ENCODE results near the gene COMMD1.

Gene COMMD1

DNA sequence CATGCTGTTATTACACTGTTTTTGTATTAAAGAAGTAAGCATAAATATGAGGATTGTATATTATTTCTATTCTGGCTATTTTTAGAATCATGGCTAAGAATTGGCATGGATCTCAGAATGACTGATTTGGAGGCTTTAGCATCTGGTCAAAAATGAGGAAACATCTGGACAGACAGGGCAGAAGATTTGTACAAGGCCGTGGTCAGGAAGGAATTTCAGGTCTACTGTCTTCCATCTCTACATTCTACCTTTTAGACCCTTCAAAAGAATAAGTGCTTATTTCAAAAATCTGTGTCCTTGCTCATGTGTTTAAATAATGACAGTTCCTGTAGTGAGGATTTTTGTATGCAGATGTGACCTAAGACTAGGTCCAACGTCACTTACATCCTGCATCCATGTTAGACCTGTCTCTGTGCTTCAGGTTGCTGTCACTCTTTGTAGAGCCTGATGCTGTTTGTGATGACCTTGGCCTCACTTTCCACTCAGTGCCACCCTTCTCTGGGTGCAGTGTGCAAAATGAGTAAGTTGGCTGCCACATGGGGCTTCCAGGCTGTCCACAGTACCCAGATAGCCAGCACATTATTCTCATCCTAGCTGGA is 235.8 kb downstream of the COMMD1 start:
- H3K4me3 ChIP-seq (ENCODE audit: insufficient read depth, low read length, poor library complexity, severe bottlenecking): no peak overlapping the region
- no peaks in the 10 kb centered on the region for H3K36me3 ChIP-seq (ENCODE audit: low read length)
- H3K9ac ChIP-seq (ENCODE audit: low read length): no peak overlapping the region
- no peak overlapping the region for H3K4me2 ChIP-seq (ENCODE audit: low read depth, low read length, poor library complexity, severe bottlenecking)
- H3K79me2 ChIP-seq (ENCODE audit: insufficient read depth, low read length): no peaks in the 10 kb centered on the region
- no peak overlapping the region for H3K27ac ChIP-seq (ENCODE audit: low read depth, low read length)
- no peaks in the 10 kb centered on the region for H3F3A ChIP-seq (ENCODE audit: insufficient read depth)
- H4K20me1 ChIP-seq (ENCODE audit: low read depth, low read length): no peaks in the 10 kb centered on the region
- H3K9me2 ChIP-seq (replicated peaks; ENCODE audit: insufficient read depth, low read length): no peaks in the 10 kb centered on the region
- TF ChIP-seq, protein P1, sequence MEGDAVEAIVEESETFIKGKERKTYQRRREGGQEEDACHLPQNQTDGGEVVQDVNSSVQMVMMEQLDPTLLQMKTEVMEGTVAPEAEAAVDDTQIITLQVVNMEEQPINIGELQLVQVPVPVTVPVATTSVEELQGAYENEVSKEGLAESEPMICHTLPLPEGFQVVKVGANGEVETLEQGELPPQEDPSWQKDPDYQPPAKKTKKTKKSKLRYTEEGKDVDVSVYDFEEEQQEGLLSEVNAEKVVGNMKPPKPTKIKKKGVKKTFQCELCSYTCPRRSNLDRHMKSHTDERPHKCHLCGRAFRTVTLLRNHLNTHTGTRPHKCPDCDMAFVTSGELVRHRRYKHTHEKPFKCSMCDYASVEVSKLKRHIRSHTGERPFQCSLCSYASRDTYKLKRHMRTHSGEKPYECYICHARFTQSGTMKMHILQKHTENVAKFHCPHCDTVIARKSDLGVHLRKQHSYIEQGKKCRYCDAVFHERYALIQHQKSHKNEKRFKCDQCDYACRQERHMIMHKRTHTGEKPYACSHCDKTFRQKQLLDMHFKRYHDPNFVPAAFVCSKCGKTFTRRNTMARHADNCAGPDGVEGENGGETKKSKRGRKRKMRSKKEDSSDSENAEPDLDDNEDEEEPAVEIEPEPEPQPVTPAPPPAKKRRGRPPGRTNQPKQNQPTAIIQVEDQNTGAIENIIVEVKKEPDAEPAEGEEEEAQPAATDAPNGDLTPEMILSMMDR (IDR thresholded peaks at IDR 0.05; ENCODE audit: insufficient read depth, low read length, poor library complexity, severe bottlenecking): no peak
- no peak for TF ChIP-seq EZH2phosphoT487 (conservative IDR thresholded peaks at IDR 0.05; ENCODE audit: low read length)
- H3K27me3 ChIP-seq (ENCODE audit: low read length): no peaks in the 10 kb centered on the region
- H2AFZ ChIP-seq (ENCODE audit: low read depth, low read length, severe bottlenecking): no peak overlapping the region
- no peaks in the 10 kb centered on the region for H3K9me3 ChIP-seq (ENCODE audit: insufficient read depth, low read length)

DNA sequence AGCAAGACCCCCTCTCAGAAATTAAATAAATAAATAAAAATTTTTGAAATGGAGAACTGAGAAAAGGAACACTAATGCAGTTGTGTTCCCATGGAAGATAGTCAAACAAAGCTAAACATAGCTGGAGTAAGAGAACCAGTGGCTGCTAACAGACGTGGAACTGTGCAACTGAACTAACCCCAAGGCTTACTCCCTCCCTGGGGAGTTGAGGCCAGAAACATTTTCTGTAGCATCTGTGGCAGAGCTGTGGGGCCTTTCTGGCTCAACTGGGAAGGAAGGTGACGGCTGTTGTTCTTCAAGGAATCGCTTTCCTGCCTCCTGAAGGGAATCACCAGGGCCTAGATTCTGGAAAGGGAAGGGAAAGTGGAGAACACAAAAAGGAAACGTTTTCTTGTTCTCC is 236.6 kb downstream of the COMMD1 start:
- TF ChIP-seq, protein P1 (IDR thresholded peaks at IDR 0.05; ENCODE audit: insufficient read depth, low read length, poor library complexity, severe bottlenecking): no peak
- TF ChIP-seq EZH2phosphoT487 (conservative IDR thresholded peaks at IDR 0.05; ENCODE audit: low read length): no peak
- Histone ChIP-seq H4K20me1 (ENCODE audit: low read depth, low read length) (no peaks in the 10 kb centered on the region), H3K9me2 (replicated peaks; ENCODE audit: insufficient read depth, low read length) (no peaks in the 10 kb centered on the region)

GRCh38 chr2:62143696-62144095 is 238.2 kb downstream of the COMMD1 start:
- Histone ChIP-seq H3K27ac (ENCODE audit: low read depth, low read length) (no peak overlapping the region), H2AFZ (ENCODE audit: low read depth, low read length, severe bottlenecking) (no peak overlapping the region), H3K9me3 (ENCODE audit: insufficient read depth, low read length) (no peaks in the 10 kb centered on the region), H3K9me2 (replicated peaks; ENCODE audit: insufficient read depth, low read length) (no peaks in the 10 kb centered on the region), H3K4me3 (ENCODE audit: insufficient read depth, low read length, poor library complexity, severe bottlenecking) (no peak overlapping the region), H3F3A (ENCODE audit: insufficient read depth) (no peaks in the 10 kb centered on the region), H3K4me2 (ENCODE audit: low read depth, low read length, poor library complexity, severe bottlenecking) (no peak overlapping the region), H3K36me3 (ENCODE audit: low read length) (no peaks in the 10 kb centered on the region), H3K79me2 (ENCODE audit: insufficient read depth, low read length) (no peaks in the 10 kb centered on the region), H3K27me3 (ENCODE audit: low read length) (no peaks in the 10 kb centered on the region), H4K20me1 (ENCODE audit: low read depth, low read length) (no peaks in the 10 kb centered on the region), H3K9ac (ENCODE audit: low read length) (no peak overlapping the region)
- TF ChIP-seq, protein P1 (IDR thresholded peaks at IDR 0.05; ENCODE audit: insufficient read depth, low read length, poor library complexity, severe bottlenecking): no peak
- no peak for TF ChIP-seq EZH2phosphoT487 (conservative IDR thresholded peaks at IDR 0.05; ENCODE audit: low read length)

More for the DNA sequence above, 236.6 kb downstream of the COMMD1 start:
- Histone ChIP-seq H3K9ac (ENCODE audit: low read length) (no peak overlapping the region), H2AFZ (ENCODE audit: low read depth, low read length, severe bottlenecking) (no peak overlapping the region), H3K27ac (ENCODE audit: low read depth, low read length) (no peak overlapping the region), H3K27me3 (ENCODE audit: low read length) (no peaks in the 10 kb centered on the region), H3F3A (ENCODE audit: insufficient read depth) (no peaks in the 10 kb centered on the region), H3K4me3 (ENCODE audit: insufficient read depth, low read length, poor library complexity, severe bottlenecking) (no peak overlapping the region), H3K9me3 (ENCODE audit: insufficient read depth, low read length) (no peaks in the 10 kb centered on the region), H3K79me2 (ENCODE audit: insufficient read depth, low read length) (no peaks in the 10 kb centered on the region), H3K4me2 (ENCODE audit: low read depth, low read length, poor library complexity, severe bottlenecking) (no peak overlapping the region), H3K36me3 (ENCODE audit: low read length) (no peaks in the 10 kb centered on the region)

Measured in SU-DHL-6 (cell line).